ENCODE results near the gene ZNF764.
A peak's percentile ranks its signal among the peaks of the same experiment; 100 is the strongest.

Gene ZNF764

GRCh38 chr16:30551781-30552180, 6.4 kb downstream of the ZNF764 start:
- no peak for TF ChIP-seq EZH2phosphoT487 (IDR thresholded peaks at IDR 0.05; ENCODE audit: borderline replicate concordance)
- TF ChIP-seq CTCF (conservative IDR thresholded peaks at IDR 0.05; ENCODE audit: low read length): no peak
- H4K20me1 ChIP-seq (ENCODE audit: insufficient read depth, low read length, poor library complexity, severe bottlenecking): no peaks in the 10 kb centered on the region
- no peaks in the 10 kb centered on the region for H3K36me3 ChIP-seq (ENCODE audit: insufficient read depth, low read length)

GRCh38 chr16:30548416-30549253, 9.5 kb downstream of the ZNF764 start:
- H4K20me1 ChIP-seq (ENCODE audit: insufficient read depth, low read length, poor library complexity, severe bottlenecking): no peaks in the 10 kb centered on the region
- H3K9me2 ChIP-seq (replicated peaks; ENCODE audit: low read depth, low read length): no peaks in the 10 kb centered on the region
- no peak for TF ChIP-seq EZH2phosphoT487 (IDR thresholded peaks at IDR 0.05; ENCODE audit: borderline replicate concordance)
- no peak for TF ChIP-seq CTCF (conservative IDR thresholded peaks at IDR 0.05; ENCODE audit: low read length)
- no peak overlapping the region for H3K9ac ChIP-seq (ENCODE audit: low read depth, low read length, poor library complexity, severe bottlenecking)
- H3F3A ChIP-seq (ENCODE audit: low read depth): no peaks in the 10 kb centered on the region
- H3K4me2 ChIP-seq (ENCODE audit: low read depth, low read length, poor library complexity, severe bottlenecking): no peak overlapping the region
- H3K36me3 ChIP-seq (ENCODE audit: insufficient read depth, low read length): no peaks in the 10 kb centered on the region
- H3K9me3 ChIP-seq (ENCODE audit: insufficient read depth, low read depth, low read length): no peaks in the 10 kb centered on the region
- peaks cover 12% of the 10 kb centered on the region; the same call in 1 of the 2 replicates for H3K79me2 ChIP-seq (ENCODE audit: insufficient read depth, low read length)
- H3K4me3 ChIP-seq (ENCODE audit: low read length, poor library complexity, severe bottlenecking): no peak overlapping the region
- H3K4me1 ChIP-seq (ENCODE audit: insufficient read depth, low read length, poor library complexity, severe bottlenecking): peaks cover 15% of the 10 kb centered on the region
- no peaks in the 10 kb centered on the region for H3K27me3 ChIP-seq (ENCODE audit: insufficient read depth, low read length, poor library complexity, severe bottlenecking)
- no peak overlapping the region for H2AFZ ChIP-seq (ENCODE audit: low read length)

More at GRCh38 chr16:30551781-30552180, 6.4 kb downstream of the ZNF764 start:
- Histone ChIP-seq H3K27me3 (ENCODE audit: insufficient read depth, low read length, poor library complexity, severe bottlenecking) (no peaks in the 10 kb centered on the region), H3K9me2 (replicated peaks; ENCODE audit: low read depth, low read length) (no peaks in the 10 kb centered on the region), H3F3A (ENCODE audit: low read depth) (no peaks in the 10 kb centered on the region), H3K79me2 (ENCODE audit: insufficient read depth, low read length) (peaks cover 43% of the 10 kb centered on the region), H3K4me1 (ENCODE audit: insufficient read depth, low read length, poor library complexity, severe bottlenecking) (peaks cover 21% of the 10 kb centered on the region), H3K4me3 (ENCODE audit: low read length, poor library complexity, severe bottlenecking) (no peak overlapping the region), H2AFZ (ENCODE audit: low read length) (no peak overlapping the region), H3K4me2 (ENCODE audit: low read depth, low read length, poor library complexity, severe bottlenecking) (peak overlapping the region; percentile 14), H3K9ac (ENCODE audit: low read depth, low read length, poor library complexity, severe bottlenecking) (no peak overlapping the region), H3K9me3 (ENCODE audit: insufficient read depth, low read depth, low read length) (no peaks in the 10 kb centered on the region)

GRCh38 chr16:30546115-30546514, 12.1 kb downstream of the ZNF764 start:
- no peaks in the 10 kb centered on the region for H3K4me1 ChIP-seq (ENCODE audit: insufficient read depth, low read length, poor library complexity, severe bottlenecking)
- H3K9ac ChIP-seq (ENCODE audit: low read depth, low read length, poor library complexity, severe bottlenecking): no peak overlapping the region
- H3K4me3 ChIP-seq (ENCODE audit: low read length, poor library complexity, severe bottlenecking): no peak overlapping the region
- no peaks in the 10 kb centered on the region for H4K20me1 ChIP-seq (ENCODE audit: insufficient read depth, low read length, poor library complexity, severe bottlenecking)
- no peak overlapping the region for H2AFZ ChIP-seq (ENCODE audit: low read length)
- no peaks in the 10 kb centered on the region for H3F3A ChIP-seq (ENCODE audit: low read depth)
- H3K9me3 ChIP-seq (ENCODE audit: insufficient read depth, low read depth, low read length): no peaks in the 10 kb centered on the region
- H3K79me2 ChIP-seq (ENCODE audit: insufficient read depth, low read length): no peaks in the 10 kb centered on the region
- no peak overlapping the region for H3K4me2 ChIP-seq (ENCODE audit: low read depth, low read length, poor library complexity, severe bottlenecking)
- TF ChIP-seq EZH2phosphoT487 (IDR thresholded peaks at IDR 0.05; ENCODE audit: borderline replicate concordance): no peak
- no peak for TF ChIP-seq CTCF (conservative IDR thresholded peaks at IDR 0.05; ENCODE audit: low read length)
- no peaks in the 10 kb centered on the region for H3K9me2 ChIP-seq (replicated peaks; ENCODE audit: low read depth, low read length)
- no peaks in the 10 kb centered on the region for H3K27me3 ChIP-seq (ENCODE audit: insufficient read depth, low read length, poor library complexity, severe bottlenecking)
- H3K36me3 ChIP-seq (ENCODE audit: insufficient read depth, low read length): no peaks in the 10 kb centered on the region
